T-cell (primary cell): ENCODE data around the gene CARMIL1. TPM values are rescaled to one million over a fixed set of nuclear protein-coding genes. Genes with fewer than 3 reads are reported as not detected.

Experiments used
- ATAC-seq, 4 experiments: fragments of 200-7000 bp in 3 of 4; fragments of 150-1000 bp in 1 of 4; cut with Tn5 transposase; replicated peaks in 1 of 4; 1 replicate in 3 of 4; 2 replicates in 1 of 4; pipeline ENCODE4 v1.10.0; 2021; ENCODE audit warnings: moderate library complexity in 3 of 4, mild to moderate bottlenecking in 2 of 4, moderate number of reproducible peaks in 1 of 4
- CTCF ChIA-PET, 2 donors: fragments of 300-600 bp; sonication (Branson Sonifier 250); formaldehyde crosslinking; loops; one replicate each; lab custom pipeline; 2022; ENCODE audit warnings: antibody characterized with exemption in 2 of 2; lab: Charles Lee
- POLR2A ChIA-PET, 2 donors: fragments of 300-600 bp; sonication (Branson Sonifier 250); formaldehyde crosslinking; loops; one replicate each; lab custom pipeline; 2022; ENCODE audit warnings: antibody characterized with exemption in 2 of 2; lab: Charles Lee
- DNase-seq, 35 experiments: peaks; one replicate each; pipeline versions ENCODE4 v3.0.0 to v3.0.0-alpha.2; 2013 to 2023
- H3K27ac ChIP-seq: one replicate; pipeline ENCODE4 v1.5.1; 2013; ENCODE audit warnings: low read length
- H3K27me3 ChIP-seq, 2 experiments: replicated peaks in 1 of 2; 1 replicate in 1 of 2; 2 replicates in 1 of 2; pipeline versions ENCODE4 v1.6.1 to v1.7.0; 2013; ENCODE audit warnings: low read length in 1 of 2, mixed read lengths in 1 of 2; ENCODE audit not compliant: control insufficient read depth in 2 of 2, insufficient read depth in 2 of 2; ENCODE audit errors: extremely low read depth in 1 of 2
- H3K36me3 ChIP-seq, 2 donors: 1 replicate in 1 of 2; 2 replicates in 1 of 2; pipeline versions ENCODE4 v1.6.1 to v1.7.0; 2013; ENCODE audit warnings: low read length in 1 of 2; ENCODE audit not compliant: control insufficient read depth in 2 of 2, insufficient read depth in 1 of 2; ENCODE audit errors: extremely low read depth in 1 of 2
- H3K4me1 ChIP-seq, 2 experiments: 1 replicate in 1 of 2; 2 replicates in 1 of 2; pipeline versions ENCODE4 v1.6.1 to v1.7.0; 2013; ENCODE audit warnings: low read length in 2 of 2, mixed read lengths in 1 of 2; ENCODE audit not compliant: insufficient read depth in 2 of 2, control insufficient read depth in 1 of 2; ENCODE audit errors: extremely low read depth in 1 of 2
- H3K4me3 ChIP-seq, 2 donors: 1 replicate in 1 of 2; 2 replicates in 1 of 2; pipeline versions ENCODE4 v1.5.1 to v1.7.0; 2013; ENCODE audit warnings: mild to moderate bottlenecking in 2 of 2, low read length in 1 of 2, moderate library complexity in 1 of 2; ENCODE audit not compliant: control insufficient read depth in 1 of 2; ENCODE audit errors: extremely low read depth in 1 of 2
- H3K9me3 ChIP-seq: 2 replicates; pipeline ENCODE4 v1.7.0; 2013
- H3K27ac Mint-ChIP-seq, 2 donors: one replicate each; pipeline ENCODE4 v1.8.0; 2020 to 2021; ENCODE audit warnings: mild to moderate bottlenecking in 2 of 2, mixed read lengths in 2 of 2
- H3K27me3 Mint-ChIP-seq, 2 donors: one replicate each; pipeline ENCODE4 v1.8.0; 2021 to 2022; ENCODE audit warnings: mixed read lengths in 2 of 2
- H3K36me3 Mint-ChIP-seq: one replicate; pipeline ENCODE4 v1.8.0; 2021; ENCODE audit warnings: mixed read lengths
- H3K4me1 Mint-ChIP-seq, 3 donors: one replicate each; pipeline ENCODE4 v1.8.0; 2020 to 2022; ENCODE audit warnings: mixed read lengths in 3 of 3, mild to moderate bottlenecking in 1 of 3
- H3K4me3 Mint-ChIP-seq, 3 donors: one replicate each; pipeline ENCODE4 v1.8.0; 2020 to 2022; ENCODE audit warnings: mild to moderate bottlenecking in 3 of 3, mixed read lengths in 3 of 3, moderate library complexity in 3 of 3
- H3K9me3 Mint-ChIP-seq, 3 donors: one replicate each; pipeline ENCODE4 v1.8.0; 2020 to 2022; ENCODE audit warnings: mixed read lengths in 3 of 3
- WGBS: methylation state at CpG from one replicate; pipeline ENCODE4 v1.1.5; 2013; ENCODE audit warnings: missing lambda C conversion rate; ENCODE audit not compliant: insufficient coverage; 5-methylcytosine and 5-hydroxymethylcytosine counted together
- total RNA-seq, 35 experiments: library from RNA in 6 of 35; stranded (reverse) in 6 of 35; fragments of 120-200 nt in 1 of 35; gene quantifications; one replicate each; pipeline versions ENCODE4 v1.2.1 to v1.2.4 and lab custom pipeline; 2013 to 2026

CARMIL1 gene
- total RNA-seq, 5 donors from 2014 or later (not counting 1 experiment from before 2014, with no cell fraction given): 4.0 to 11.6 (median 6.1) TPM

GRCh38 chr6:25544833-25545232 is 265.7 kb downstream of the CARMIL1 start:
- POLR2A ChIA-PET: no interaction called here
- no peak for ATAC-seq
- no peak overlapping the region for H3K4me3 Mint-ChIP-seq
- no peak for DNase-seq
- H3K36me3 Mint-ChIP-seq: peaks cover 18% of the 10 kb centered on the region
- H3K9me3 Mint-ChIP-seq: no peaks in the 10 kb centered on the region
- Histone ChIP-seq H3K4me1 (no peaks in the 10 kb centered on the region), H3K4me3 (no peak overlapping the region), H3K9me3 (no peaks in the 10 kb centered on the region), H3K27me3 (no peaks in the 10 kb centered on the region), H3K27ac (no peak overlapping the region), H3K36me3 (peaks cover 0 to under 1% of the 10 kb centered on the region in 2 donors)
- no peaks in the 10 kb centered on the region for H3K27me3 Mint-ChIP-seq
- H3K4me1 Mint-ChIP-seq: no peaks in the 10 kb centered on the region
- CTCF ChIA-PET: interaction anchor here in 1 of 2 donors (0.6 kb wide), 1 partner anchor 1098 kb away, joined by 4 read pairs; no protein-coding TSS in a partner anchor
- H3K27ac Mint-ChIP-seq: no peak overlapping the region

DNA sequence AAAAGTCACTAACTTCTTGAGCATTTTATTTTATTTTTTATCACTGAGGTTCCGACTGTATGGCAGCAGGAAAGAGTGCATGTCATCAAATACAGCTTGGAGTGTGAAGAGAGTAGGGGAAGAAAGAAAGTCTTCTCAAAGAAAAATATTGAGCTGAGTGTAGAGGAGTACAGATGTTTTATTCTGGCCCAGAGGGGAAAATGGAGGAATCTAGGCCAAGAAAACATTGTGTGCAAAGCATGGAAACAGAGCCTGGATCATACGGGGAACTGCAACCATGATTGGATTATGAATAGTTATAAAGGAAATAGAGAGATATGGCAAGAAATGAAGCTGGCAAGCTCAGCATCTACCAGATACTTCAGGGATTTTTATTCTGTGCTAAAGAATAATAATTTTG is 268.6 kb downstream of the CARMIL1 start:
- POLR2A ChIA-PET: no interaction called here
- Histone ChIP-seq H3K27ac (no peak overlapping the region), H3K36me3 (no peaks in the 10 kb centered on the region), H3K9me3 (no peaks in the 10 kb centered on the region), H3K4me3 (no peak overlapping the region), H3K27me3 (no peaks in the 10 kb centered on the region), H3K4me1 (no peaks in the 10 kb centered on the region)
- no peak overlapping the region for H3K4me3 Mint-ChIP-seq
- no peak overlapping the region for H3K27ac Mint-ChIP-seq
- no peaks in the 10 kb centered on the region for H3K27me3 Mint-ChIP-seq
- DNase-seq: no peak
- no peaks in the 10 kb centered on the region for H3K9me3 Mint-ChIP-seq
- no CpG with 5 or more reads among the region's 2 CpGs for WGBS
- no peak for ATAC-seq
- H3K4me1 Mint-ChIP-seq: no peaks in the 10 kb centered on the region
- H3K36me3 Mint-ChIP-seq: no peaks in the 10 kb centered on the region
- CTCF ChIA-PET: interaction anchor here in 1 of 2 donors (0.7 kb wide), 1 partner anchor 75 kb away, joined by 4 read pairs; no protein-coding TSS in a partner anchor

GRCh38 chr6:25548451-25548850 is 269.3 kb downstream of the CARMIL1 start:
- H3K36me3 ChIP-seq: no peaks in the 10 kb centered on the region
- CTCF ChIA-PET: no interaction called here
- no CpG with 5 or more reads among the region's 2 CpGs for WGBS

DNA sequence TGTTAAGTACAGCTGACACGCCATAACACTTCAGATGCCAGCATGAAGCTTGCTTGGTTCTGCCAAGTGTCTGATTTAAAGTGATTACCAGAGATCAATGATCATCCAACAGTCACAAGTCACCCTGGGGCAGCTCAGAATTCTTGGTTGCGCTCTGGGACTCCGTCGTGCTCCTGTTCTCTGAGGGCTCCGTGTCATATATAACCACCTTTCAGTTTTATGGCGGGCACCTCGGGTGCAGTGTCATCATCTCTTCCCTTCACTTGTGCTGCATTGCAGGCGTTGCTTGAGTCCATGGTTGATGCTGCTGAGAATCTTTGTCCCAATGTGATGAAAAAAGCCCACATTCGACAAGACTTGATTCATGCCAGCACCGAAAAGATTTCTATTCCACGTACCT is 271.5 kb downstream of the CARMIL1 start:
- WGBS: 93% methylated on average over 9 of the region's 11 CpGs
- Histone ChIP-seq H3K4me3 (no peak overlapping the region), H3K36me3 (no peaks in the 10 kb centered on the region), H3K9me3 (no peaks in the 10 kb centered on the region), H3K27ac (no peak overlapping the region), H3K27me3 (no peaks in the 10 kb centered on the region), H3K4me1 (no peaks in the 10 kb centered on the region)
- H3K27me3 Mint-ChIP-seq: no peaks in the 10 kb centered on the region
- H3K4me1 Mint-ChIP-seq: no peaks in the 10 kb centered on the region
- ATAC-seq: no peak
- ChIA-PET CTCF (interaction anchor here in 1 of 2 donors (1.0 kb wide), 1 partner anchor 9 kb away, joined by 3 read pairs; no protein-coding TSS in a partner anchor), POLR2A (no interaction called here)
- DNase-seq: no peak
- H3K27ac Mint-ChIP-seq: no peak overlapping the region
- H3K36me3 Mint-ChIP-seq: no peaks in the 10 kb centered on the region
- H3K9me3 Mint-ChIP-seq: no peaks in the 10 kb centered on the region
- no peak overlapping the region for H3K4me3 Mint-ChIP-seq

More at GRCh38 chr6:25548451-25548850, 269.3 kb downstream of the CARMIL1 start:
- ATAC-seq (no peak), DNase-seq (no peak)
- POLR2A ChIA-PET: no interaction called here
- Histone ChIP-seq H3K9me3 (no peaks in the 10 kb centered on the region), H3K4me1 (no peaks in the 10 kb centered on the region), H3K27me3 (no peaks in the 10 kb centered on the region), H3K27ac (no peak overlapping the region), H3K4me3 (no peak overlapping the region)
- Mint-ChIP-seq H3K27me3 (no peaks in the 10 kb centered on the region), H3K27ac (no peak overlapping the region), H3K4me3 (no peak overlapping the region), H3K36me3 (no peaks in the 10 kb centered on the region), H3K4me1 (no peaks in the 10 kb centered on the region), H3K9me3 (no peaks in the 10 kb centered on the region)

DNA sequence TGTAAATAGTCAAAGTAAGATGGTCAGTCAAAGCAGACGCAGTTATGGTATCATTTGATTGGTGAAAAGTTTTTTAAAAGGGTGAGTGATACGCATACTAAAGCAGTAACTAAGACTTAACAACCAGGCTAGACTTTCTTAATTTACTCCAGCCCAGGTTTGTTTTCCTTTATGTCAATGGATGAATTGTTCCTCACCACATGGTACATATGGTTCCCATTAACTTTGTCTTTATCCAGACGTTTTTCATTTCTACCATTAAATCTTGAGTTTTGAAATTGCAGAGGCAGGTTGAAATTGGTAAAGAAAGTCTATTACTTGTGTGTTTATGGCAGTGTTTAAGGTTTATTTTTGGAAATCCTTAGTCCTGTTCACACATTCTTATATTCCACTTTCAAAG is 274.3 kb downstream of the CARMIL1 start:
- POLR2A ChIA-PET: interaction anchor here in 1 of 2 donors (0.6 kb wide), 1 partner anchor 963 kb away, joined by 15 read pairs; no protein-coding TSS in a partner anchor
- DNase-seq: no peak

DNA sequence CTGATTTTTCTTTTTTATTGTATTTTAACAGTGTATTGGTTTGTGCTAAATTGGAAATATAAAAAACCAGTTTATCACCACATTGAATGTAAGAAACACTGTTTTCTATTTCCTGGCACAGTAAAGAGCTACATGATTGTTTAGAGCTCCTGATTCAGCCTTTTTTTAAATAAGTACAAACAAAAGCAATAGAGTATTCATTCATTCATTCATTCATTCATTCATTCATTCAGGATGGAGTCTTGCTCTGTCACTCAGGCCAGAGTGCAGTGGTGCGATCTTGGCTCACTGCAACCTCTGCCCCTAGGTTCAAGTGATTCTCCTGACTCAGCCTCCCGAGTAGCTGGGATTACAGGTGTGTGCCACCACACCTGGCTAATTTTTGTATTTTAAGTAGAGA is 276.0 kb downstream of the CARMIL1 start:
- Mint-ChIP-seq H3K27ac (no peak overlapping the region), H3K36me3 (peaks cover 12% of the 10 kb centered on the region), H3K4me3 (no peak overlapping the region), H3K4me1 (peaks cover 0 to 2% (median 0%) of the 10 kb centered on the region in 3 donors), H3K9me3 (no peaks in the 10 kb centered on the region), H3K27me3 (no peaks in the 10 kb centered on the region)
- ATAC-seq: no peak
- no peaks in the 10 kb centered on the region for H3K36me3 ChIP-seq
- no peaks in the 10 kb centered on the region for H3K4me1 ChIP-seq
- CTCF ChIA-PET: interaction anchor here in 1 of 2 donors (0.7 to 4.1 kb wide), 4 partner anchors 35 to 332 kb away, joined by 3 to 30 read pairs (median 4); no protein-coding TSS in a partner anchor
- no peak for DNase-seq
- no peak overlapping the region for H3K27ac ChIP-seq
- H3K27me3 ChIP-seq: no peaks in the 10 kb centered on the region
- no peaks in the 10 kb centered on the region for H3K9me3 ChIP-seq
- 92% methylated on average over 2 of the region's 2 CpGs for WGBS
- POLR2A ChIA-PET: no interaction called here
- H3K4me3 ChIP-seq: no peak overlapping the region

More for the DNA sequence above, 274.3 kb downstream of the CARMIL1 start:
- Mint-ChIP-seq H3K36me3 (peaks cover 6% of the 10 kb centered on the region), H3K4me1 (peaks cover 0 to 2% (median 0%) of the 10 kb centered on the region in 3 donors), H3K9me3 (no peaks in the 10 kb centered on the region), H3K27ac (no peak overlapping the region), H3K4me3 (no peak overlapping the region), H3K27me3 (no peaks in the 10 kb centered on the region)
- CTCF ChIA-PET: no interaction called here
- no peak for ATAC-seq
- no peak overlapping the region for H3K27ac ChIP-seq
- WGBS: no CpG with 5 or more reads among the region's 3 CpGs
- H3K27me3 ChIP-seq: no peaks in the 10 kb centered on the region
- H3K4me1 ChIP-seq: no peaks in the 10 kb centered on the region
- no peaks in the 10 kb centered on the region for H3K36me3 ChIP-seq
- H3K9me3 ChIP-seq: no peaks in the 10 kb centered on the region
- no peak overlapping the region for H3K4me3 ChIP-seq
